GM12878 (cell line): Measurements from ENCODE around the gene RINL. TPM values are rescaled to one million over a fixed set of nuclear protein-coding genes. Genes with fewer than 3 reads are reported as not detected.
"Not testable (repeated sequence)": the region's sequence is repeated elsewhere in the genome, so short reads cannot be mapped to it uniquely, and the experiment has no call there.

ENCODE experiments used
- ATAC-seq: fragments of 200-7000 bp; cut with Tn5 transposase; 3 replicates; pipeline ENCODE4 v1.9.1; 2020; ENCODE audit warnings: mild to moderate bottlenecking, moderate library complexity
- BruUV-seq: library from RNA; stranded (reverse); fragments of 400-500 nt; replicated peaks from 2 replicates; lab custom pipeline; 2021; lab: Mats Ljungman, UMichigan
- CTCF ChIA-PET: fragments of 300-600 bp; sonication (Branson Sonifier 250); formaldehyde crosslinking; extraction: SDS; loops from one replicate; lab custom pipeline; 2021; ENCODE audit warnings: inconsistent platforms; lab: Yijun Ruan, JAX
- POLR2A ChIA-PET: fragments of 350-600 bp; formaldehyde crosslinking; extraction: SDS; loops from one replicate; lab custom pipeline; 2021; ENCODE audit warnings: inconsistent platforms; lab: Charles Lee
- RAD21 ChIA-PET: fragments of 300-600 bp; sonication (Branson Sonifier 250); formaldehyde crosslinking; loops from one replicate; lab custom pipeline; 2023; ENCODE audit warnings: antibody characterized with exemption; ENCODE audit not compliant: unreplicated experiment; lab: Charles Lee
- SMC1A ChIA-PET: fragments of 300-600 bp; sonication (Branson Sonifier 250); formaldehyde crosslinking; loops from one replicate; lab custom pipeline; 2023; ENCODE audit not compliant: unreplicated experiment, uncharacterized antibody; lab: Charles Lee
- DNase-seq: peaks from one replicate; pipeline ENCODE4 v3.0.0-alpha.2; 2011; ENCODE audit warnings: low read depth, low spot score
- FAIRE-seq: peaks from 3 replicates; lab custom pipeline; 2011; peaks lifted over from hg19 to GRCh38; lab: Jason Lieb, UNC
- H2AFZ ChIP-seq: 2 replicates; pipeline ENCODE4 v1.6.0; 2011; ENCODE audit warnings: low read depth, low read length, control low read depth; ENCODE audit not compliant: control insufficient read depth
- H3K27ac ChIP-seq: 2 replicates; pipeline ENCODE4 v1.5.1; 2011; ENCODE audit warnings: control low read depth; ENCODE audit not compliant: control insufficient read depth, insufficient read depth
- H3K27me3 ChIP-seq, 2 experiments: replicated peaks in 1 of 2; 2 replicates each; pipeline versions ENCODE4 v1.6.0 to v1.6.1; 2011; ENCODE audit warnings: low read length in 1 of 2; ENCODE audit not compliant: control insufficient read depth in 2 of 2, insufficient read depth in 2 of 2
- H3K36me3 ChIP-seq, 2 experiments: 2 replicates each; pipeline ENCODE4 v1.5.1; 2011; ENCODE audit warnings: low read length in 1 of 2; ENCODE audit not compliant: control insufficient read depth in 2 of 2, insufficient read depth in 2 of 2
- H3K4me1 ChIP-seq: 2 replicates; pipeline ENCODE4 v1.6.1; 2011; ENCODE audit warnings: mild to moderate bottlenecking, low read length, moderate library complexity, mixed read lengths; ENCODE audit not compliant: control insufficient read depth, insufficient read depth
- H3K4me2 ChIP-seq: 2 replicates; pipeline ENCODE4 v1.6.0; 2011; ENCODE audit warnings: control low read depth; ENCODE audit not compliant: control insufficient read depth, insufficient read depth
- H3K4me3 ChIP-seq: fragments of 200-600 bp; sonication (generic); 2 replicates; pipeline ENCODE4 v1.5.1; 2016
- H3K79me2 ChIP-seq: 2 replicates; pipeline ENCODE4 v1.6.0; 2011; ENCODE audit warnings: low read length; ENCODE audit not compliant: control insufficient read depth, insufficient read depth
- H3K9ac ChIP-seq: 2 replicates; pipeline ENCODE4 v1.8.0; 2011; ENCODE audit warnings: low read length, control low read depth, mixed read lengths; ENCODE audit not compliant: control insufficient read depth, insufficient read depth
- H3K9me3 ChIP-seq: replicated peaks from 3 replicates; pipeline ENCODE4 v1.5.1; 2011; ENCODE audit warnings: mild to moderate bottlenecking, low read length; ENCODE audit not compliant: control insufficient read depth, insufficient read depth
- H4K20me1 ChIP-seq: 2 replicates; pipeline ENCODE4 v1.6.0; 2011; ENCODE audit not compliant: control insufficient read depth, insufficient read depth
- WGBS: methylation state at CpG from one replicate; pipeline ENCODE4 v1.1.6; 2016; ENCODE audit warnings: low lambda C conversion rate; ENCODE audit not compliant: insufficient replicate concordance, insufficient coverage; ENCODE audit errors: missing lambda C conversion rate; 5-methylcytosine and 5-hydroxymethylcytosine counted together
- in situ Hi-C: fragments of 300-500 bp; cut with MboI; formaldehyde crosslinking; loops from 9 replicates; pipeline ENCODE4 v1.14.3; 2018; ENCODE audit warnings: mixed read lengths
- intact Hi-C: fragments of 100-400 bp; cut with micrococcal nuclease; formaldehyde crosslinking; loops from one replicate; pipeline ENCODE4 v1.14.2; 2022; ENCODE audit not compliant: unreplicated experiment
- polyA plus RNA-seq, 11 experiments: library from polyadenylated mRNA; depleted of rRNA in 4 of 11; unstranded in 6 of 11; stranded (reverse) in 5 of 11; fragments of >200 nt; fragmentation: Nextera tagmentation in 4 of 11; fragmentation: Illumina TruSeq in 1 of 11; extraction: Ambion mirVana in 4 of 11; extraction: Trizol in 1 of 11; gene quantifications; 1 replicate in 1 of 11; 2 replicates in 10 of 11; pipeline versions ENCODE4 v1.2.1 to v1.2.3, GENCODE V29; 2011 to 2016; ENCODE audit warnings: inconsistent platforms in 2 of 11, missing spikeins in 2 of 11, low read depth in 1 of 11
- total RNA-seq, 4 experiments: library from RNA; depleted of rRNA in 3 of 4; stranded (reverse); fragments of >200 nt in 3 of 4; fragmentation: Illumina TruSeq in 1 of 4; extraction: Trizol in 1 of 4; gene quantifications; 2 replicates each; pipeline versions ENCODE4 v1.2.1 to v1.2.3, GENCODE V29; 2013 to 2021

RINL gene
- total and polyA plus RNA-seq, 10 of the 15 experiments (the other 5 are each of a cell fraction or from before 2014, with no cell fraction given) = 14.5 to 64.2 (median 47.6) TPM

GRCh38 chr19:38855751-38856150, 22.3 kb downstream of the RINL start:
- H3K27me3 ChIP-seq, H3K4me3 ChIP-seq, intact Hi-C loops, H4K20me1 ChIP-seq, H3K4me2 ChIP-seq, H2AFZ ChIP-seq, FAIRE-seq, H3K9ac ChIP-seq, DNase-seq, in situ Hi-C loops, RAD21 ChIA-PET, H3K36me3 ChIP-seq, H3K9me3 ChIP-seq, H3K27ac ChIP-seq, POLR2A ChIA-PET, CTCF ChIA-PET, ATAC-seq, H3K79me2 ChIP-seq, BruUV-seq: not testable (repeated sequence)
- SMC1A ChIA-PET = interaction anchor here (3.2 kb wide), 1 partner anchor 12 kb away, joined by 39 read pairs; no protein-coding TSS in a partner anchor
- WGBS = 97% methylated on average over 20 of the region's 37 CpGs
- H3K4me1 ChIP-seq = peaks cover 26% of the 10 kb centered on the region

GRCh38 chr19:38854961-38855360, 23.1 kb downstream of the RINL start:
- H3K9me3 ChIP-seq, H3K27ac ChIP-seq, H3K4me3 ChIP-seq, intact Hi-C loops, POLR2A ChIA-PET, H3K79me2 ChIP-seq, H2AFZ ChIP-seq, H3K9ac ChIP-seq, H3K27me3 ChIP-seq, FAIRE-seq, DNase-seq, BruUV-seq, in situ Hi-C loops, H3K36me3 ChIP-seq, ATAC-seq, CTCF ChIA-PET, H3K4me2 ChIP-seq, H4K20me1 ChIP-seq, SMC1A ChIA-PET: not testable (repeated sequence)
- WGBS = 100% methylated on average over 1 of the region's 3 CpGs
- RAD21 ChIA-PET = interaction anchor here (0.7 kb wide), 1 partner anchor 304 kb away, joined by 3 read pairs; no protein-coding TSS in a partner anchor
- H3K4me1 ChIP-seq = peaks cover 26% of the 10 kb centered on the region
